ENCODE results near the gene MED15. TPM values are rescaled to one million over a fixed set of nuclear protein-coding genes. Genes with fewer than 3 reads are reported as not detected.
A peak's percentile ranks its signal among the peaks of the same experiment; 100 is the strongest.
"Not testable (repeated sequence)": the region's sequence is repeated elsewhere in the genome, so short reads cannot be mapped to it uniquely, and the experiment has no call there.

The MED15 gene
- total RNA-seq, 6 donors from 2014 or later = 64.2 to 170 (median 123) TPM

DNA sequence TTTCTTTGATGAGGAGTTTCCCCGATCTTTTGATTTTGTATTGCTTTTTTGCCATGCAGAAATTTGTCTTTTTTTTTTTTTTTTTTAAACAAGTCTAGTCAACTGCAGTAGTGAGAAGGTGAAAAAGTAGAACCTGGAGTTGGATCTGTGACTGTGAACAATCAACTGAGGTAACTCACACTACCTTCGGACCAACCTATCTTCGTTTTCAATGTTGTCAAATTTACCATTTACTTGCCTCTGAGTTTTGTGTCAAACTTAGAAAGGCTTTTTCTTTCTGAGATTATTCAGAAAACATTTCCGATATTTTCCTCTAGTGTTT is 32.3 kb upstream of the MED15 start:
- Histone ChIP-seq H3K27me3 (no peaks in the 10 kb centered on the region), H3K27ac (no peak overlapping the region), H3K9me3 (no peaks in the 10 kb centered on the region), H3K4me1 (no peaks in the 10 kb centered on the region), H3K36me3 (peaks cover 0 to 12% (median 4%) of the 10 kb centered on the region in 4 donors), H3K4me3 (no peak overlapping the region)
- TF ChIP-seq POLR2AphosphoS5 (IDR thresholded peaks at IDR 0.05) (no peak), POLR2A (IDR thresholded peaks at IDR 0.05) (no peak), EP300 (IDR thresholded peaks at IDR 0.05) (no peak)
- no peak for ATAC-seq (ENCODE audit: low FRiP score in 2 of 2)
- WGBS, 2 donors = 95 to 99% methylated on average over 4 of the region's 4 CpGs
- DNase-seq = no peak

DNA sequence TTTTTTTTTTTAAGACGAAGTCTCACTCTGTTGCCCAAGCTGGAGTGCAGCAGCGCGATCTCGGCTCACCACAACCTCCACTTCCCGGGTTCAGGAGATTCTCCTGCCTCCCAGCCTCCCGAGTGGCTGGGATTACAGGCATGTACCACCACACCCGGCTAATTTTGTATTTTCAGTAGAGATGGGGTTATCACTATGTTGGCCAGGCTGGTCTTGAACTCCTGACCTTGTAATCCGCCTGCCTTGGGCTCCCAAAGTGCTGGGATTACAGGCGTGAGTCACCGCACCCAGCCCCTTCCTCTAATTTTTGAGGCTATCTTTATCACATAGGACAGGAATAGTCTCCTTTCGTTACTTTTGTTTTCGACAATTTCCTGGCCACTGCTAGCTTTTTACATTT is 31.8 kb upstream of the MED15 start:
- WGBS, 2 donors = 92 to 94% methylated on average over 12 of the region's 12 CpGs
- DNase-seq; H3K27ac ChIP-seq; H3K4me1 ChIP-seq; H3K36me3 ChIP-seq; H3K4me3 ChIP-seq; H3K27me3 ChIP-seq; H3K9me3 ChIP-seq; ATAC-seq (ENCODE audit: low FRiP score in 2 of 2): not testable (repeated sequence)

GRCh38 chr22:20478059-20478458 is 29.4 kb upstream of the MED15 start:
- H3K27ac ChIP-seq; H3K9me3 ChIP-seq; DNase-seq; H3K4me3 ChIP-seq; H3K27me3 ChIP-seq; ATAC-seq (ENCODE audit: low FRiP score in 2 of 2); H3K4me1 ChIP-seq; H3K36me3 ChIP-seq: not testable (repeated sequence)
- 94 to 97% methylated on average over 6 of the region's 6 CpGs for WGBS, 2 donors

DNA sequence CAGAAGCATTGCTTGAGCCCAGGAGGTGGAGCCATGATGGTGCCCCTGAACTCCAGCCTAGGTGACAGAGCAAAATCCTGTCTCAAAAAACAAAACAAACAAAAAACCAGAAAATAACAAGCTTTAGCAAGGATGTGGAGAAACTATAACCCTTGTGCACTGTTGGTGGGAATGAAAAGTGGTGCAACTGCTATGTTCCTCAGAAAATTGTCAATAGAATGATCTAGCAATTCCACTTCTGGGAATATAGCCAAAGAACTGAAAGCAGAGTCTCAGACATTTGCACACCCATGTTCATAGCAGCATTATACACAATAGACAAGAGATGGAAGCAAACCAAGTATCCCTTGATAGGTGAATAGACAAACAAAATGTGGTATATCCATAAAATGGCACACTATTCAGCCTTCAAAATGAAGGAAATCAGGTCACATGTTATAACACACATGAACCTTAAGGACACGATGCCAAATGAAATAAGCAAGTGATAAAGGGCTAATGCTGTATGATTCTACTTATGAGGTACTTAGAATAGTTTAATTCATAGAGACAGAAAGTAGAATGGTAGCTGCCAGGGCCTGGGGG is 27.7 kb upstream of the MED15 start:
- 100% methylated on average over 1 of the region's 1 CpG for WGBS, 2 donors
- Histone ChIP-seq H3K36me3 (no peaks in the 10 kb centered on the region), H3K4me3 (no peak overlapping the region), H3K27ac (no peak overlapping the region), H3K9me3 (no peaks in the 10 kb centered on the region), H3K4me1 (no peaks in the 10 kb centered on the region), H3K27me3 (no peaks in the 10 kb centered on the region)
- ATAC-seq (ENCODE audit: low FRiP score in 2 of 2) (no peak), DNase-seq (no peak)
- no peak for TF ChIP-seq POLR2A (IDR thresholded peaks at IDR 0.05)
- TF ChIP-seq EP300 (IDR thresholded peaks at IDR 0.05) = no peak
- TF ChIP-seq CTCF (IDR thresholded peaks at IDR 0.05) = no peak
- TF ChIP-seq POLR2AphosphoS5 (IDR thresholded peaks at IDR 0.05) = no peak

GRCh38 chr22:20483143-20483506 is 24.3 kb upstream of the MED15 start:
- not testable (repeated sequence) for DNase-seq; H3K9me3 ChIP-seq; H3K27me3 ChIP-seq; H3K27ac ChIP-seq; H3K4me3 ChIP-seq; H3K4me1 ChIP-seq; ATAC-seq (ENCODE audit: low FRiP score in 2 of 2); H3K36me3 ChIP-seq
- WGBS, 2 donors = 98 to 99% methylated on average over 7 of the region's 7 CpGs

DNA sequence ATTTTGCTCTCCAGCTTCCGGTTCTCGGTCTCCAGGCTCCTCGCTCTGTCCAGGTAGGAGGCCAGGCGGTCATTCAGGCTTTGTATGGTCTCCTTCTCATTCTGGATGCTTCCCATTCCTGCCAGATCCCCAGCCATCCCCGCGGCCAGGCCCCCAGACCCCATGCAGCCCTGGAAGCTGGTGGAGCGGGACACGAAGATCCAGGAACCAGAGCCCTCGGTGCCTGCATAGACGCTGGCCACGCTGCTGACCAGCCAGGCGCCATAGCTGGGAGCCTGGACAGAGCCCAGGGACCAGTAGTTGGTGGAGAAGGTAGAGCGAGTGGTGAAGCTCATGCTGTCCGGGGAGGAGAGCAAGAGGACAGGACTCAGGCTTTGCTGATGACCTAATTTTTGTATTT is 23.6 kb upstream of the MED15 start:
- no peaks in the 10 kb centered on the region for H3K9me3 ChIP-seq
- H3K4me1 ChIP-seq = peaks cover 0 to 3% (median 0%) of the 10 kb centered on the region in 4 donors
- H3K27me3 ChIP-seq = no peaks in the 10 kb centered on the region
- H3K36me3 ChIP-seq = peaks cover 0 to 7% (median 2%) of the 10 kb centered on the region in 4 donors
- H3K4me3 ChIP-seq = no peak overlapping the region
- DNase-seq (peak in 1 of 2 donors; percentile 67), ATAC-seq (ENCODE audit: low FRiP score in 2 of 2) (no peak)
- no peak for TF ChIP-seq POLR2A (IDR thresholded peaks at IDR 0.05)
- TF ChIP-seq POLR2AphosphoS5 (IDR thresholded peaks at IDR 0.05) = no peak
- no peak for TF ChIP-seq EP300 (IDR thresholded peaks at IDR 0.05)
- no peak for TF ChIP-seq CTCF (IDR thresholded peaks at IDR 0.05)
- no peak overlapping the region for H3K27ac ChIP-seq
- WGBS, 2 donors = 92 to 94% methylated on average over 5 to 14 of the region's 14 CpGs

GRCh38 chr22:20484948-20485683 is 22.3 kb upstream of the MED15 start:
- DNase-seq = no peak
- no peak for ATAC-seq (ENCODE audit: low FRiP score in 2 of 2)
- no peak overlapping the region for H3K27ac ChIP-seq
- no peaks in the 10 kb centered on the region for H3K9me3 ChIP-seq
- H3K27me3 ChIP-seq = no peaks in the 10 kb centered on the region
- TF ChIP-seq CTCF (IDR thresholded peaks at IDR 0.05) (no peak), POLR2AphosphoS5 (IDR thresholded peaks at IDR 0.05) (no peak), EP300 (IDR thresholded peaks at IDR 0.05) (no peak), POLR2A (IDR thresholded peaks at IDR 0.05) (no peak)
- H3K4me3 ChIP-seq = no peak overlapping the region
- H3K4me1 ChIP-seq = peaks cover 0 to 3% (median 0%) of the 10 kb centered on the region in 4 donors
- peaks cover 0 to 9% (median 2%) of the 10 kb centered on the region in 4 donors for H3K36me3 ChIP-seq
- 85 to 98% methylated on average over 4 of the region's 4 CpGs for WGBS, 2 donors
